NCI-H446 treated with DMSO at 0.1 percent for 48 hours (cell line): ENCODE data around the gene RSPO4.

Experiments
- DNase-seq: peaks from one replicate; lab custom pipeline; 2025; lab: John Stamatoyannopoulos, UW

Gene RSPO4

GRCh38 chr20:909641-910040 lies 92.5 kb downstream of the RSPO4 start:
- DNase-seq: no peak
